Gastrocnemius medialis (tissue), 4 donors: Measurements from ENCODE around the gene BMP4. TPM values are rescaled to one million over a fixed set of nuclear protein-coding genes. Genes with fewer than 3 reads are reported as not detected.

Experiments used
- ATAC-seq, 2 donors: fragments of 150-250 bp; one replicate each; pipeline ENCODE4 v1.9.1; 2016
- DNase-seq, 2 donors: peaks; one replicate each; pipeline ENCODE4 v3.0.0-alpha.2; 2019
- H3K27ac ChIP-seq, 4 donors: fragments of 200-600 bp; sonication (generic); 1 replicate in 1 of 4; 2 replicates in 3 of 4; pipeline ENCODE4 v1.5.1; 2016 to 2018; ENCODE audit warnings: mild to moderate bottlenecking in 2 of 4, moderate library complexity in 1 of 4
- H3K27me3 ChIP-seq, 3 donors: fragments of 200-600 bp; sonication (generic) in 2 of 3; 1 replicate in 1 of 3; 2 replicates in 2 of 3; pipeline versions ENCODE4 v1.5.1 to v1.6.0; 2016 to 2019; ENCODE audit warnings: mild to moderate bottlenecking in 1 of 3, moderate library complexity in 1 of 3
- H3K36me3 ChIP-seq, 2 donors: fragments of 200-600 bp; sonication (generic) in 1 of 2; one replicate each; pipeline ENCODE4 v1.5.1; 2017 to 2018
- H3K4me1 ChIP-seq, 2 donors: fragments of 200-600 bp; sonication (generic) in 1 of 2; one replicate each; pipeline ENCODE4 v1.5.1; 2016 to 2017; ENCODE audit warnings: mild to moderate bottlenecking in 2 of 2
- H3K4me3 ChIP-seq, 4 donors: fragments of 200-600 bp; sonication (generic) in 3 of 4; 1 replicate in 1 of 4; 2 replicates in 3 of 4; pipeline ENCODE4 v1.5.1; 2016 to 2019; ENCODE audit warnings: mild to moderate bottlenecking in 2 of 4
- H3K9me3 ChIP-seq, 3 donors: fragments of 200-600 bp; sonication (generic) in 2 of 3; 1 replicate in 1 of 3; 2 replicates in 2 of 3; pipeline ENCODE4 v1.5.1; 2016 to 2019
- POLR2A ChIP-seq, 2 donors: fragments of 450-650 bp; IDR thresholded peaks; one replicate each; pipeline ENCODE4 v1.6.1; 2017; ENCODE audit warnings: antibody characterized with exemption in 2 of 2, mild to moderate bottlenecking in 2 of 2, moderate library complexity in 2 of 2
- in situ Hi-C, 4 donors: fragments of 200-750 bp; cut with MboI; loops; one replicate each; pipeline versions ENCODE4 v1.15.0 to v1.8.0; 2017; ENCODE audit warnings: low sequenced_read_pairs in 4 of 4
- intact Hi-C: fragments of 100-400 bp; cut with DNase I; formaldehyde crosslinking; loops from one replicate; pipeline ENCODE4 v1.15.1; 2023; ENCODE audit warnings: low total_unique reads
- total RNA-seq, 4 donors: library from RNA; depleted of rRNA; stranded (reverse); fragments of >200 nt; gene quantifications; one replicate each; pipeline versions ENCODE4 v1.1.0 to v1.2.3, GENCODE V29; 2016
- TF ChIP-seq, protein P1 (sequence below), 5 experiments: fragments of 450-650 bp in 3 of 5; fragments of 200-600 bp in 2 of 5; sonication (generic) in 2 of 5; IDR thresholded peaks in 4 of 5; conservative IDR thresholded peaks in 1 of 5; 1 replicate in 4 of 5; 2 replicates in 1 of 5; pipeline ENCODE4 v1.5.1; 2016 to 2019; ENCODE audit warnings: antibody characterized with exemption in 5 of 5, mild to moderate bottlenecking in 3 of 5, moderate library complexity in 3 of 5

The BMP4 gene
- total RNA-seq, 4 donors from 2014 or later: 2.0 to 9.4 (median 7.6) TPM

DNA sequence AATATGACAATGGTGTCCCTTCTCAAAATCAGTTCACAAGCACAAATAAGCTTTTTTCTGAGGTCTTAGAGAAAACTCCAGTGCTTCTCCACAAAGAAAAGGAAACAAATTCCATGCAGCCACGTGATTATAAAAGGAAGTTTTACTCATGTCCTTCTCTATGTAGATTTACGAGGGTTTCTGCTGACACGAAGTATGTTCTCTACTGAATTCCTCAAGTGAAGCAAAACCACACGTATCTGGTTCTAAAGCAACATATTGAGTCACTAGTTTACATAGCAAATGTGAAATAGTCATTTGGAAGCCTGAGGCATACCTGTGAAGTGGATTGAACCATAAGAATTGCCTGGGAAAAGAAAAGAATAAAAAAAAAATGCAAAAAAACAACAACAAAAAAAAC is 31.9 kb downstream of the BMP4 start:
- intact Hi-C loops: no loop called here
- Histone ChIP-seq H3K36me3 (no peaks in the 10 kb centered on the region), H3K4me1 (no peaks in the 10 kb centered on the region), H3K9me3 (no peaks in the 10 kb centered on the region), H3K4me3 (no peak overlapping the region), H3K27me3 (no peaks in the 10 kb centered on the region), H3K27ac (no peak overlapping the region)
- in situ Hi-C loops: no loop called here
- no peak for ATAC-seq
- TF ChIP-seq, protein P1, sequence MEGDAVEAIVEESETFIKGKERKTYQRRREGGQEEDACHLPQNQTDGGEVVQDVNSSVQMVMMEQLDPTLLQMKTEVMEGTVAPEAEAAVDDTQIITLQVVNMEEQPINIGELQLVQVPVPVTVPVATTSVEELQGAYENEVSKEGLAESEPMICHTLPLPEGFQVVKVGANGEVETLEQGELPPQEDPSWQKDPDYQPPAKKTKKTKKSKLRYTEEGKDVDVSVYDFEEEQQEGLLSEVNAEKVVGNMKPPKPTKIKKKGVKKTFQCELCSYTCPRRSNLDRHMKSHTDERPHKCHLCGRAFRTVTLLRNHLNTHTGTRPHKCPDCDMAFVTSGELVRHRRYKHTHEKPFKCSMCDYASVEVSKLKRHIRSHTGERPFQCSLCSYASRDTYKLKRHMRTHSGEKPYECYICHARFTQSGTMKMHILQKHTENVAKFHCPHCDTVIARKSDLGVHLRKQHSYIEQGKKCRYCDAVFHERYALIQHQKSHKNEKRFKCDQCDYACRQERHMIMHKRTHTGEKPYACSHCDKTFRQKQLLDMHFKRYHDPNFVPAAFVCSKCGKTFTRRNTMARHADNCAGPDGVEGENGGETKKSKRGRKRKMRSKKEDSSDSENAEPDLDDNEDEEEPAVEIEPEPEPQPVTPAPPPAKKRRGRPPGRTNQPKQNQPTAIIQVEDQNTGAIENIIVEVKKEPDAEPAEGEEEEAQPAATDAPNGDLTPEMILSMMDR (IDR thresholded peaks at IDR 0.05 in 4 of 5, conservative IDR thresholded peaks at IDR 0.05 in 1 of 5): no peak
- no peak for TF ChIP-seq POLR2A (IDR thresholded peaks at IDR 0.05)
- no peak for DNase-seq

DNA sequence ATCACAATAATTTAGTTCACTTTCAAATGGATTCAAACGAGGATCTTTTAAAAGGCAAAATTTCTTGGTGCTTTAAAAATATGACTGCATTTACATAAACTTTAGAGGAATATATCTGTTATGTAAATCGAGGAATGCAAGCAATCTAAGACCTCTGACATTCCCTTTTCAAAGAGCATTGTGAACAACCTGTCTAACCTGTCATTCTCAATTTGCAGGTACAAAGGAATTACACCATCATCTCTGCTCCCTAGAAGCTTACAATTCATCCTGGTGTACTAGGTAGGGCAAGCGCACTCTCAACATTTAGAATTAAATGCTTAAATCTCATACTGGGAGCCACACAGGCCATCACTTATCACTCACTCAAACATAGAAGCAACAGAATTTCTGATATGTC is 35.6 kb downstream of the BMP4 start:
- Histone ChIP-seq H3K36me3 (no peaks in the 10 kb centered on the region), H3K9me3 (no peaks in the 10 kb centered on the region), H3K4me3 (no peak overlapping the region), H3K4me1 (no peaks in the 10 kb centered on the region), H3K27me3 (no peaks in the 10 kb centered on the region), H3K27ac (no peak overlapping the region)
- intact Hi-C loops (no loop called here), in situ Hi-C loops (no loop called here)
- TF ChIP-seq, protein P1 (IDR thresholded peaks at IDR 0.05 in 4 of 5, conservative IDR thresholded peaks at IDR 0.05 in 1 of 5): no peak
- no peak for TF ChIP-seq POLR2A (IDR thresholded peaks at IDR 0.05)
- DNase-seq (no peak), ATAC-seq (no peak)

DNA sequence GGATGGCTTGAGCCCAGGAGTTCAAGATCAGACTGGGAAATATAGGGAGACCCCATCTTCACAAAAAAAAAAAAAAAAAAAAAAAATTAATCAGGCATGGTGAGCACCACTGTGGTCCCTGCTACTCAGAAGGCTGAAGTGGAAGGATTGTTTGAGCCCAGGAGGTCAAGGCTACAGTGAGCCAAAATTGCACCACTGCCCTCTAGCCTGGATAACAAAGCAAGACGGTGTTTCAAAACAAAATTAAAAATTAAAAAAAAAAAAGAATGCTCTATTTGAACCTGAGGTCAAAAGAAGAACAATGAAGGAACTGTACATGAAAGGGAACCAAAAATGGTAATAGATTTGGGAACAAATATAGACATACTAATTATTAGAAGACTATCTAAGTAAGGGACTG is 40.4 kb downstream of the BMP4 start:
- Histone ChIP-seq H3K9me3 (no peaks in the 10 kb centered on the region), H3K27me3 (no peaks in the 10 kb centered on the region), H3K4me1 (no peaks in the 10 kb centered on the region), H3K27ac (no peak overlapping the region), H3K36me3 (no peaks in the 10 kb centered on the region), H3K4me3 (no peak overlapping the region)
- intact Hi-C loops (no loop called here), in situ Hi-C loops (no loop called here)
- ATAC-seq (no peak), DNase-seq (no peak)
- no peak for TF ChIP-seq POLR2A (IDR thresholded peaks at IDR 0.05)
- TF ChIP-seq, protein P1 (IDR thresholded peaks at IDR 0.05 in 4 of 5, conservative IDR thresholded peaks at IDR 0.05 in 1 of 5): no peak

DNA sequence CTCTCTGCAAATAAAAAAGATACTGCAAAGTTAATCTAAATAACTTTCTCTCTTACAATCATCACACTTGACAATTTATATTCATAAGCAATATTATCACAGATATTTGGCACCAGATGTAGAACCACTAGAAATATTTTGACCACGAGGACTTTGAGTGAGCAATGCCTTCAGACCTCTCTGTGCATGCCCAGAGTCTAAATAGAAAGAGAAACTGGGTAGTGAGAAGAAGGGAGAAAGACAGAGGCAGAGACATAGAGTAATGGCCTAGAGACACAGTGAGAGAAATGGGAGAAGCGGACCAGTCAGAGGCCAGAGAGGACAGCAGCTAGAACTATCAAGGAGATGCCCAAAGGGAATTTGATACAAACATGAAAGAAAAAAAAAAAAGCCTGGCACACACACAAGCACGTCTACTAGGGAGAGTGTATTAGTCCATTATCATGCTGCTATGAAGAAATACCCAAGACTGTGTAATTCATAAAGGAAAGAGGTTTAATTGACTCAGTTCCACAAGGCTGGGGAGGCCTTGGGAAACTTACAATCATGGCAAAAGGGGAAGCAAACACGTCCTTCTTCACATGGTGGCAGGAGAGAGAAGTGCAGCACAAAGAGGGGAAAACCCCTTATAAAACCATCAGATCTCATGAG is 41.1 kb downstream of the BMP4 start:
- Histone ChIP-seq H3K27ac (no peak overlapping the region), H3K4me1 (no peaks in the 10 kb centered on the region), H3K4me3 (no peak overlapping the region), H3K9me3 (no peaks in the 10 kb centered on the region), H3K36me3 (no peaks in the 10 kb centered on the region), H3K27me3 (no peaks in the 10 kb centered on the region)
- in situ Hi-C loops (no loop called here), intact Hi-C loops (no loop called here)
- DNase-seq: no peak
- TF ChIP-seq POLR2A (IDR thresholded peaks at IDR 0.05): no peak
- TF ChIP-seq, protein P1 (IDR thresholded peaks at IDR 0.05 in 4 of 5, conservative IDR thresholded peaks at IDR 0.05 in 1 of 5): no peak
- ATAC-seq: no peak

DNA sequence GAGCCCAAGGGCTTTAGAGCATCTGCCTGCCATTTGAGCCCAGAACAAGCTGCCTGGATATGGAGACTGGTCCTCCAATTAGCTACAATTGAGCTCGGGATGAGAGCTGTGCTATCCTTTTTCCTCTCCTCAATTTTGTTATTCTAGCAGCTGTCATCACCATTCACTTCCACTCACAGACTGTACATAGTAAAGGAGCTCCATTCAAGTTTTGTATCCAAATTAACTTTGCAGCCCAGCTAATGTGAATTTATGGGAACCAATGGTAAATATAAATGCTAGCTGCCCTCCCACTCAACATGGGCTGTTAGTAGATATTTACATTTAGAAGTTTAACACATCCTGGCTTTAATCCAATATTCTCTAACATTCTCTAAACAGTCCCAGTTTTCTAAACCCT is 44.6 kb downstream of the BMP4 start:
- no peak overlapping the region for H3K27ac ChIP-seq
- in situ Hi-C loops: no loop called here
- H3K4me1 ChIP-seq: no peaks in the 10 kb centered on the region
- DNase-seq (no peak), ATAC-seq (no peak)
- no peak for TF ChIP-seq POLR2A (IDR thresholded peaks at IDR 0.05)
- TF ChIP-seq, protein P1 (IDR thresholded peaks at IDR 0.05 in 4 of 5, conservative IDR thresholded peaks at IDR 0.05 in 1 of 5): no peak
- H3K27me3 ChIP-seq: no peaks in the 10 kb centered on the region
- intact Hi-C loops: no loop called here
- H3K4me3 ChIP-seq: no peak overlapping the region
- no peaks in the 10 kb centered on the region for H3K36me3 ChIP-seq
- H3K9me3 ChIP-seq: no peaks in the 10 kb centered on the region
